Epithelial cell of prostate (primary cell): ENCODE measurements around the gene TRIM34.
"Not testable (repeated sequence)": the region's sequence is repeated elsewhere in the genome, so short reads cannot be mapped to it uniquely, and the experiment has no call there.

Source experiments
- DNase-seq: peaks from one replicate; pipeline ENCODE4 v3.0.0-alpha.2; 2011; ENCODE audit warnings: low read depth, low spot score
- H3K27ac ChIP-seq: fragments of 450-650 bp; 2 replicates; pipeline ENCODE4 v1.5.1; 2017; ENCODE audit warnings: mild to moderate bottlenecking

The TRIM34 gene

GRCh38 chr11:5682890-5683441 lies 58.2 kb downstream of the TRIM34 start:
- not testable (repeated sequence) for H3K27ac ChIP-seq, DNase-seq

GRCh38 chr11:5683620-5684019 lies 58.8 kb downstream of the TRIM34 start:
- H3K27ac ChIP-seq: peak overlapping the region; percentile 86
- not testable (repeated sequence) for DNase-seq

- DNase-seq: no peak
- peak overlapping the region; percentile 86 for H3K27ac ChIP-seq
Measured at GRCh38 chr11:5684036-5684645, 59.3 kb downstream of the TRIM34 start.

GRCh38 chr11:5684646-5685362 lies 60.0 kb downstream of the TRIM34 start, which contains the start of gene TRIM5:
TRIM5 (minus strand) TSS chr11:5685074; CDS start chr11:5680177, 4,897 bp downstream.
- peak; percentile 85 for DNase-seq
- H3K27ac ChIP-seq: peak within 1 kb of the TSS; percentile 86

- no peak overlapping the region for H3K27ac ChIP-seq
- no peak for DNase-seq
Measured at GRCh38 chr11:5686426-5686825, 61.6 kb downstream of the TRIM34 start.

GRCh38 chr11:5688482-5688881 lies 63.7 kb downstream of the TRIM34 start:
- DNase-seq: no peak
- H3K27ac ChIP-seq: no peak overlapping the region

- peak; percentile 20 for DNase-seq
- peak within 1 kb of the TSS; percentile 70 for H3K27ac ChIP-seq
Measured at GRCh38 chr11:5689551-5689983, 64.8 kb downstream of the TRIM34 start, which contains the start of gene TRIM22. TRIM22 (plus strand) TSS chr11:5689790; CDS start chr11:5696233, 6,443 bp downstream.

- no peak for DNase-seq
- H3K27ac ChIP-seq: peak overlapping the region; percentile 70
Measured at GRCh38 chr11:5690216-5690615, 65.4 kb downstream of the TRIM34 start.

- peak overlapping the region; percentile 70 for H3K27ac ChIP-seq
- no peak for DNase-seq
Measured at GRCh38 chr11:5690736-5691135, 65.9 kb downstream of the TRIM34 start.

GRCh38 chr11:5691238-5691963 lies 66.6 kb downstream of the TRIM34 start:
- not testable (repeated sequence) for DNase-seq, H3K27ac ChIP-seq

- no peak overlapping the region for H3K27ac ChIP-seq
- DNase-seq: no peak
Measured at GRCh38 chr11:5691964-5692361, 67.2 kb downstream of the TRIM34 start.
